ENCODE results near the gene CRPPA.
"Not testable (repeated sequence)": the region's sequence is repeated elsewhere in the genome, so short reads cannot be mapped to it uniquely, and the experiment has no call there.

- TF ChIP-seq SUZ12 (IDR thresholded peaks at IDR 0.05); SP1 (IDR thresholded peaks at IDR 0.05); FOXM1 (IDR thresholded peaks at IDR 0.05; ENCODE audit: borderline replicate concordance); ZNF384 (IDR thresholded peaks at IDR 0.05); BHLHE40 (IDR thresholded peaks at IDR 0.05; ENCODE audit: borderline replicate concordance); CTBP1 (IDR thresholded peaks at IDR 0.05; ENCODE audit: borderline replicate concordance); PKNOX1 (IDR thresholded peaks at IDR 0.05); FOXK2 (IDR thresholded peaks at IDR 0.05); ARNT (IDR thresholded peaks at IDR 0.05): not testable (repeated sequence)
Measured at GRCh38 chr7:16383103-16383502, 38.2 kb downstream of the CRPPA start.

All from HEK293T (cell line).